Vagina (tissue), 2 donors: ENCODE results near the gene AGBL1. TPM values are rescaled to one million over a fixed set of nuclear protein-coding genes. Genes with fewer than 3 reads are reported as not detected.
A peak's percentile ranks its signal among the peaks of the same experiment; 100 is the strongest.

Experiments
- DNase-seq, 2 donors: peaks; one replicate each; pipeline ENCODE4 v3.0.0-alpha.2; 2017; ENCODE audit errors: extremely low spot score in 2 of 2
- H3K27ac ChIP-seq: fragments of 200-600 bp; sonication (generic); one replicate; pipeline ENCODE4 v1.5.1; 2019
- H3K27me3 ChIP-seq: fragments of 200-600 bp; sonication (generic); one replicate; pipeline ENCODE4 v1.5.1; 2019
- H3K36me3 ChIP-seq, 2 donors: fragments of 200-600 bp; sonication (generic); one replicate each; pipeline ENCODE4 v1.5.1; 2017 to 2019
- H3K4me1 ChIP-seq: fragments of 200-600 bp; sonication (generic); one replicate; pipeline ENCODE4 v1.5.1; 2019
- H3K4me3 ChIP-seq, 2 donors: fragments of 200-600 bp; sonication (generic); 1 replicate in 1 of 2; 2 replicates in 1 of 2; pipeline ENCODE4 v1.5.1; 2016 to 2019
- H3K9me3 ChIP-seq: fragments of 200-600 bp; sonication (generic); one replicate; pipeline ENCODE4 v1.5.1; 2019
- CTCF ChIP-seq, 3 experiments: fragments of 450-650 bp in 2 of 3; fragments of 200-600 bp in 1 of 3; sonication (generic) in 1 of 3; IDR thresholded peaks; one replicate each; pipeline ENCODE4 v1.5.1; 2017 to 2019; ENCODE audit warnings: antibody characterized with exemption in 3 of 3, mild to moderate bottlenecking in 2 of 3, moderate library complexity in 2 of 3
- POLR2A ChIP-seq, 2 donors: fragments of 450-650 bp; IDR thresholded peaks; one replicate each; pipeline ENCODE4 v1.6.1; 2017; ENCODE audit warnings: antibody characterized with exemption in 2 of 2, mild to moderate bottlenecking in 2 of 2, moderate library complexity in 2 of 2
- POLR2AphosphoS5 ChIP-seq, 2 donors: sonication (generic); formaldehyde crosslinking; IDR thresholded peaks; one replicate each; pipeline ENCODE4 v1.9.0; 2017; ENCODE audit warnings: antibody characterized with exemption in 2 of 2, mild to moderate bottlenecking in 2 of 2, low read depth in 1 of 2; ENCODE audit not compliant: insufficient read depth in 1 of 2
- intact Hi-C: fragments of 100-400 bp; cut with DNase I; formaldehyde crosslinking; loops from one replicate; pipeline ENCODE4 v1.15.1; 2023
- total RNA-seq: library from RNA; depleted of rRNA; stranded (reverse); fragments of >200 nt; gene quantifications from one replicate; pipeline ENCODE4 v1.2.3, GENCODE V29; 2016

Gene AGBL1
- total RNA-seq, 1 donor from 2014 or later: not detected

- H3K4me3 ChIP-seq: no peak overlapping the region
- intact Hi-C loops: no loop called here
- H3K9me3 ChIP-seq: no peaks in the 10 kb centered on the region
- no peaks in the 10 kb centered on the region for H3K27me3 ChIP-seq
- H3K27ac ChIP-seq: no peak overlapping the region
- DNase-seq: no peak
- TF ChIP-seq POLR2A (IDR thresholded peaks at IDR 0.05) (no peak), CTCF (IDR thresholded peaks at IDR 0.05) (no peak), POLR2AphosphoS5 (IDR thresholded peaks at IDR 0.05; ENCODE audit: insufficient read depth in 1 of 2, low read depth in 1 of 2) (peak in 1 of 2 donors; percentile 51)
- H3K4me1 ChIP-seq: no peaks in the 10 kb centered on the region
- no peaks in the 10 kb centered on the region for H3K36me3 ChIP-seq
Observed at GRCh38 chr15:86375733-86376280, 296.1 kb downstream of the AGBL1 start.

GRCh38 chr15:86377914-86378313 lies 298.2 kb downstream of the AGBL1 start:
- Histone ChIP-seq H3K27me3 (no peaks in the 10 kb centered on the region), H3K4me3 (no peak overlapping the region), H3K27ac (no peak overlapping the region), H3K36me3 (no peaks in the 10 kb centered on the region), H3K4me1 (no peaks in the 10 kb centered on the region), H3K9me3 (no peaks in the 10 kb centered on the region)
- TF ChIP-seq POLR2AphosphoS5 (IDR thresholded peaks at IDR 0.05; ENCODE audit: insufficient read depth in 1 of 2, low read depth in 1 of 2): no peak
- no peak for TF ChIP-seq CTCF (IDR thresholded peaks at IDR 0.05)
- no peak for TF ChIP-seq POLR2A (IDR thresholded peaks at IDR 0.05)
- intact Hi-C loops: no loop called here
- no peak for DNase-seq

- intact Hi-C loops: no loop called here
- TF ChIP-seq POLR2AphosphoS5 (IDR thresholded peaks at IDR 0.05; ENCODE audit: insufficient read depth in 1 of 2, low read depth in 1 of 2) (no peak), POLR2A (IDR thresholded peaks at IDR 0.05) (no peak), CTCF (IDR thresholded peaks at IDR 0.05) (no peak)
Observed at GRCh38 chr15:86382341-86382740, 302.7 kb downstream of the AGBL1 start.

GRCh38 chr15:86383611-86384010 lies 303.9 kb downstream of the AGBL1 start:
- intact Hi-C loops: no loop called here
- TF ChIP-seq POLR2AphosphoS5 (IDR thresholded peaks at IDR 0.05; ENCODE audit: insufficient read depth in 1 of 2, low read depth in 1 of 2): no peak
- no peaks in the 10 kb centered on the region for H3K27me3 ChIP-seq
- no peaks in the 10 kb centered on the region for H3K9me3 ChIP-seq
- H3K36me3 ChIP-seq: no peaks in the 10 kb centered on the region
- DNase-seq: no peak
- no peaks in the 10 kb centered on the region for H3K4me1 ChIP-seq
- no peak overlapping the region for H3K27ac ChIP-seq
- H3K4me3 ChIP-seq: no peak overlapping the region

More at GRCh38 chr15:86382341-86382740, 302.7 kb downstream of the AGBL1 start:
- Histone ChIP-seq H3K27me3 (no peaks in the 10 kb centered on the region), H3K4me1 (no peaks in the 10 kb centered on the region), H3K27ac (no peak overlapping the region), H3K36me3 (no peaks in the 10 kb centered on the region), H3K9me3 (no peaks in the 10 kb centered on the region), H3K4me3 (no peak overlapping the region)
- no peak for DNase-seq

GRCh38 chr15:86384186-86384585 lies 304.5 kb downstream of the AGBL1 start:
- Histone ChIP-seq H3K27me3 (no peaks in the 10 kb centered on the region), H3K27ac (no peak overlapping the region), H3K4me1 (no peaks in the 10 kb centered on the region), H3K4me3 (no peak overlapping the region), H3K9me3 (no peaks in the 10 kb centered on the region), H3K36me3 (no peaks in the 10 kb centered on the region)
- DNase-seq: no peak
- intact Hi-C loops: no loop called here
- TF ChIP-seq CTCF (IDR thresholded peaks at IDR 0.05): no peak
